CD4-positive, alpha-beta T cell treated with Interleukin-15 for 1 hour (primary cell): Measurements from ENCODE around the gene TMEM130.
A peak's percentile ranks its signal among the peaks of the same experiment; 100 is the strongest.
"Not testable (repeated sequence)": the region's sequence is repeated elsewhere in the genome, so short reads cannot be mapped to it uniquely, and the experiment has no call there.

ENCODE experiments used
- DNase-seq: peaks from one replicate; pipeline ENCODE4 v3.0.0-alpha.2; 2020

TMEM130 gene

GRCh38 chr7:98877146-98877545 is 7.3 kb upstream of the TMEM130 start:
- no peak for DNase-seq

GRCh38 chr7:98875501-98875900 is 5.7 kb upstream of the TMEM130 start:
- no peak for DNase-seq

GRCh38 chr7:98874942-98875341 is 5.1 kb upstream of the TMEM130 start:
- no peak for DNase-seq

DNA sequence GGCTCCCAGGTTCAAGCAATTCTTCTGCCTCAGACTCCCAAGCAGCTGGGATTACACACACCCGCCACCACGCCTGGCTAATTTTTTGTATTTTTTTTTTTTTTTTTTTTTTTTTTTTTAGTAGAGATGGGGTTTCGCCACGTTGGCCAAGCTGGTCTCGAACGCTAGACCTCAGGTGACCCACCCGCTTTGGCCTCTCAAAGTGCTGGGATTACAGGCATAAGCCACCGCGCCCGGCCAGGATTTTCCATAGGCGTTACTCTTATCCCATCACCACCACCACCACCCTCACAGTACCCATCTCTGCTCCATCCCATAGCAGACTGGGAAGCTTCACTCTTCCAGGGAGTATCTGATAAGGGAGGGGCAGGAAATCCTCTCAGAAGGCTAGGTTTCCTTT is 3.8 kb upstream of the TMEM130 start:
- not testable (repeated sequence) for DNase-seq

- DNase-seq, result no peak
Measured at GRCh38 chr7:98872328-98872924, 2.6 kb upstream of the TMEM130 start.

DNA sequence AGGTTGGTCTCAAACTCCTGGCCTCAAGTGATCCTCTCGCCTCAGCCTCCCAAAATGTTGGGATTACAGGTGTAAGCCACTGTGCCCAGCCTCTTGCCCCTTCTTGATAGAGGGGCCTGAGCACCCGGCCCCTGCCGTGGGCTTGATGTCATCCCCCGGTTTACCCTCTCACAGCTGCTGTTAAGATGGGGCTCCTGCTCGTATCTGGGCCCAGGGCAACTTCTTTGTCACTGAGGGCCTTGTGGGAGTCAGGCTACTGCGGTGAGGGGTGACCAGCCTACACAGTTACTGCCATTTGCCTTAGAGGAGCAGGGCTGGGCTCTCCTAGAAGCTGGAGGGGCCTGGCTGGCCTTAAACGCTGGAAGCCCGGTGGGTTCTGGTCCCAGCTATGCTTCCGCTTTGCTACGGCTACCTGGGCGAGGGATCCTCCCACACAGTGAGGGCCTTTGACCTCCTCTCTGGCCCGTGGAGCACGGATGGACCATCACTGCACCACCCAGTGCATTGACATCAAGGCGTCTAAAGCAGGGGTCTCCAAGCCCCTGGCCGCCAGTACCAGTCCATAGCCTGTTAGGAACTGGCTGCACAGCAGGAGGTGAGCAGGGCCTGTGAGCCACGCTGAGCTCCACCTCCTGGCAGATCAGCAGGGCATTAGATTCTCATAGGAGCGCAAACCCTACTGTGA is 1.1 kb upstream of the TMEM130 start:
- DNase-seq, result no peak

DNA sequence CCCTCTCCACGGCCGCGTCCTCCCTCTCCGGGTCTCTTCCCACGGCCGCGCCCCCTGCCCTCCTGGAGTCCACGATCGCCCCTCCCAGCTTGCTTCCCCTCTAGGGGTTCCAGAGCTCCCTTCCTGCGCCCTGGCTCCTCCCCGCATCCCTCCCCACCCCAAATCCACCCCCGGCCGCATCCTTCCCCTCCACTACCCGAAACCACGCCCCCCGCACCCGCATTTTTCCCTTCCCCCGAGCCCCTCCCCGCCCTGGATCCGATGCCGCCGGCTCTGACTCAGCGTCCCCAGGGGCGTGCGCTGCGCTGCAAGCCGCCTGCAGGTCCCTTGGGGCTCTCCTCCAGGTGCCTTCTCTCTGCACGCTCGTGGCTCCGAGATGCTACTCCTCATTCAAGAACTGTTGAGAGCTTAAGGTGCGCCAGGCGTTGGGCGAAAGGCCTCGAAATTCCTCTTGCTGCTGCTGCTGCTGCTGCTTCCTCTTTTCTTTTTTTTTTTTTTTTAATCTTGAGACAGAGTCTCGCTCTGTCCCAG is 372 bp upstream of the TMEM130 start:
- DNase-seq, result peak; percentile 65

- no peak for DNase-seq
Measured at GRCh38 chr7:98869027-98869596, 702 bp downstream of the TMEM130 start.

- no peak for DNase-seq
Measured at GRCh38 chr7:98868450-98868849, 1.4 kb downstream of the TMEM130 start.

DNA sequence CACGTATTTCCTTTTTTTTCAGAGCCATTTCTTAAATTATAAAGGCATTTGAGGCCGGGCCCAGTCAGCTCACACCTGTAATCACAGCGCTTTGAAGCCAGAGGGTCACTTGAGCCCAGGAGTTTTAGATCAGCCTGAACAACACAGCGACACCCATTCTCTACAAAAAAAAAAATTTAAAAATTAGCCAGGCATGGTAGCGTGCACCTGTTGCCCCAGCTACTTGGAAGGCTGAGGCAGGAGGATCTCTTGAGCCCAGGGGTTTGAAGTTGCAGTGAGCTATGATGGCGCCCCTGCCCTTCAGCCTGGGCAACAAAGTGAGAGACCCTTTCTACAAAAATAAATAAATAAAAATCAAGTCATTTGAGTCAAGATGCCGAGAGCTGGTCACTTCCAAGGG is 3.0 kb downstream of the TMEM130 start:
- DNase-seq, result no peak

DNA sequence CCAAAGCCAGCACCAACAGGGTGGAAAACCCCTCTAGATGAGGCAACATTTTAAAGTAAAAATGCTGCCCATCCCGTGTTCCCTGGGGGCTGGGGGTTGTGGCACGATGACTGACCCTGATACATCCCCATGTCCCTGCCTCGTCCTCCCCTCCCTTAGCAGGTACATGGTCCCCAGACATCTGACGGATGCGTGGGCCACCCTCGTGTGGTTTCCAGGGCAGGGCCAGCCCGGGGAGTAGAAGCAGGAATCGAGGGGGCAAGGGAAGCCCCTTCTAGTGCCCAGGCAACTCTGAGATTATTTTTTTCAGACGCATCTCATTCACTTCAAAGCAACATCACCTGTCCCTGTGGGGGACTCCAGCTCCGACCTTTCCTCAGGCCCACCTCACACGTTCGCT is 3.5 kb downstream of the TMEM130 start:
- DNase-seq, result no peak

DNA sequence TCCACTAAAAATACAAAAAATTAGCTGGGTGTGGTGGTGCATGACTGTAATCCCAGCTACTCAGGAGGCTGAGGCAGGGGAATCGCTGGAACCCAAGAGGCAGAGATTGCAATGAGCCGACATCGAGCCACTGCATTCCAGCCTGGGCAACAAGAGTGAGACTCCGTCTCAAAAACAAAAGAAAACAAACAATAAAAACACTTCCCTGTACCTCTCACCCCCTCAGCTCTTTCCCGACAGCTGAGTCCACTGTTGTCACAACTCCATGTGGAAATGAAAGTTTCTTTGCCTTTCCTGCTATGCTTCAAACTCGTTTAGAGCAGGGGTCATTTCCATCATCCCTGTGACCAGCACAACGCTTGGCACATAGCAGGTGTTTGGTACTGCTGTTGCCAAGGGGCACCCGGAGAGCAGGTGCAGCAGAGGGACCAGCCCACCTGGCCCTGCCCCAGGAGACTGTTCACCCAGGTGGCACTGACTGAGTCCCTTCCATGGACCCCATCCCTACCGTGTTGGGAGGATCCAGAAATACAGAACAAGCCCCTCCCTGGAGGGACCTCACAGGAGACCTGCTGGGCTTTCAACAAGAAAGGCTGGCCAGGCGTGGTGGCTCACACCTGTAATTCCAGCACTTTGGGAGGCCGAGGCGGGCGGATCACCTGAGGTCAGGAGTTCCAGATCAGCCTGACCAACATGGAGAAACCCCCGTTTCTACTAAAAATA is 4.9 kb downstream of the TMEM130 start:
- no peak for DNase-seq

GRCh38 chr7:98863601-98864000 is 6.2 kb downstream of the TMEM130 start:
- no peak for DNase-seq

DNA sequence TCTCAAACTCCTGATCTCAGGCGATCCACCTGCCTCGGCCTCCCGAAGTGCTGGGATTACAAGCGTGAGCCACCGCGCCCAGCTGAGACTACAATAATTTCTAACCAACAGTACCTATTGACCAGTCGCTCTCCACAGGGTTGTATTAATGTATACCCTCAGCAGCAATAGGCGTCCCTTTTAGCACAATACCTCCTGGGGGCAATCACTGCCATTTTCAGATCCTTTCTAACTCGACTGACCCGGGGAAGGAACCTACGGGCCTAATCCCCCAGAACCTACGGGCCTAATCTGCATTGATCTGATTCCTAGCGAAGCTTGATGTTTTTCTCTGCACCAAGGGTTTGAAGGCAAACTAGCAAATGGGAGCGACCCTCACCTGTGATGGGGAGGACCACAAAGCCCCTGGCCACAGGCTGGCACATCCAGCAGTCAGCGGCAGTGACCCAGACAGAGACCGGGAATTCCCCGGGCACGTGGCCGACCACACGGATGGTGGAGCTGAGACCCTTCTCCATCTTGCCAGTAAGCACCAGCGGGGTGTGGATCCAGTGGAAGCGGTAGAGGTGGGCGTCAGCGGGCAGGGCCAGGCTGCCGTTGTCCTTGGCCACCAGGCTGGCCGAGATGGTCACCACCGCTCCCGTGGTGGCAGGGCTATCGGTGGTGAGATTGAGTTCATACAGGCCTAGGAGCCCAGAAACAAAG is 6.9 kb downstream of the TMEM130 start:
- DNase-seq, result no peak

DNA sequence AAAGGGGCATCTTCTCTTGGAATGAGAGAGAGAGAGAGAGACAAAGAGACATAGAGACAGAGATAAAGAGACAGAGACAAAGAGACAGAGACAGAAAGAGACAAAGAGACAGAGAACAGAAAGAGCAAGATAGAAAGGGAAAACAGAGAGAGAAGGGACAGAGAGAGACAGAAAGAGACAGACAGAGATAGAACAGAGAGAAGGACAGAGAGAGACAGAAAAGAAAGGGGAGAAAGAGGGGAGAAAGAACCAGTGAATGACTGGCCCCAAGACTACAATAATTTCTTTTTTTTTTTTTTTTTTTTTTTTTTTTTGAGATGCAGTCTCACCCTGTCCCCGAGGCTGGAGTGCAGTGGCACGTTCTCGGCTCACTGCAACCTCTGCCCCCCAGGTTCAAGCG is 7.6 kb downstream of the TMEM130 start:
- no peak for DNase-seq

DNA sequence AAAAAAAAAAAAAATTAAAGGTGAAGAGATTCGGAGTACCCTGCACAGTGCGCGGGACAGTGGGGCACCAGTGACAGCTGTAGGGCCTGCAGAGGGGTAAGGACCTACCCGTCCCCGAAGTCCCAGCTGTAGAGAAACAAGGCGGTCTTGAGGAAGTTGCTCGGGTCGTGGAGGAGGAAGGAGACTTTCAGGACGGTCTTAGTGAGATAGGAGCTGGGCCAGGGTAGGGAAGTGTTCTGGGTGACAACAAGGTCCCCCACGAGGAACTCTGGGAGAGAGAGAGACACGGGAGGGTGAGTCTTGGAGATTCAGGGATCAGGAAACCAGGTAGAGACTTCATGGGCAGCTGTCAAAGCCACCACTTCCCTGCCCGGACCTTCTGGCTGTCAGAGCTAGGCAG is 9.7 kb downstream of the TMEM130 start:
- DNase-seq, result no peak

- no peak for DNase-seq
Measured at GRCh38 chr7:98855610-98856422, 14.0 kb downstream of the TMEM130 start.

DNA sequence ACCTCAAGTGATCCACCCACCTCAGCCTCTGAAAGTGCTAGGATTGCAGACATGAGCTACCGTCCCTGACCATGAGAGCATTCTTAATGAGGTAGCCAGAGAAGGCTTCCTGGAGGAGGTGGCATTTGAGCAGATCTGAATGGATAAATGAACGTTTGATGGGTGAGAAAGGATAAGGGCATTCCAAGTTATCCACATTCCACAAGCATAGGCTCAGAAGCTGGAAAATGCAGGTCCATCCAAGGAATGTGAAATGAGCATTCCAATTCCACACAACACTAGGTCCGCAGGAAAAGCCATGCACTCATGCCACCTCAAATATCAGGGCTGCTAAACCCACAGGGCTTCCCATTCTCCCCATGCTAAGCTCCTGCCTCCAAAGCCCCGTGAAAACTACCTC is 17.0 kb downstream of the TMEM130 start:
- no peak for DNase-seq

GRCh38 chr7:98848918-98849317 is 20.9 kb downstream of the TMEM130 start:
- no peak for DNase-seq

GRCh38 chr7:98842552-98842951 is 27.3 kb downstream of the TMEM130 start:
- not testable (repeated sequence) for DNase-seq

DNA sequence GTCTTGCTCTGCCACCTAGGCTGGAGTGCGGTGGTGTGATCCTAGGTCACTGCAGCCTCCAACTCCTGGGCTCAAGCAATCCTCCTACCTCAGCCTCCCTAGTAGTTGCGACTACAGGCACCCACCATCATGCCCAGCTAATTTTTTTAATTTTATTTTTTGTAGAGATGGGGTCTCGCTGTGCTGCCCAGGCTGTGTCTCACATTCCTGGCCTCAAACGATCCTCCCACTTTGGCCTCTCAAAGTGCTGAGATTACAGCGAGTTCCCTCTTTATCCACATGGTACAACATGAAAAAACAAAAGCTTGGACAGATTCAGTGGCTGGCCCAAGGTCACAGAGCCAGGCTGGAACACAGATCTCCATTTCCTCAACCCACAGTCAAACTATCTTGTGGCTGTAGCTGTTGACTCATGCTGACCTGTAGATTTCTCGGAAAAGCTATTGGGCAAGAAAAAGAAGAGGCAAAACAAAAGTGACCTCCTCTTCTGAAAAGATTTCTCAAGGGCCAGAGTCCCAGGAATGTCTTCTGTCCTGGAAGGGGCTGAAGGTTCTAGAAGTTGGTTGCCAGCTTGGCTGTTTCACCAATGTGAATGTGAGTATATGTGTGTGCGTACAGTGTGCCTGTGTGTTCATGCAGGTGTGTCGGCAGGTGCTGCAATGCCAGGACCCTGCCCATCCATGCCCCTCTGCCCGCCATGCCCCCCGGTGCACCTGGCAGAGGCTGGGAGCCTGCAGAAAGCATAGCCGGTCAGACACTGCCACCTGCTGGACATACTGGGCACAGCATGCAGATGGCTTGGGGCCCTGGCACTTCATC is 28.4 kb downstream of the TMEM130 start:
- DNase-seq, result peak; percentile 44
